NCI-H1105 (cell line): ENCODE results near the gene ERVH48-1.
"Not testable (repeated sequence)": the region's sequence is repeated elsewhere in the genome, so short reads cannot be mapped to it uniquely, and the experiment has no call there.

ENCODE experiments used
- DNase-seq: peaks from one replicate; lab custom pipeline; 2025; lab: John Stamatoyannopoulos, UW

Gene ERVH48-1

DNA sequence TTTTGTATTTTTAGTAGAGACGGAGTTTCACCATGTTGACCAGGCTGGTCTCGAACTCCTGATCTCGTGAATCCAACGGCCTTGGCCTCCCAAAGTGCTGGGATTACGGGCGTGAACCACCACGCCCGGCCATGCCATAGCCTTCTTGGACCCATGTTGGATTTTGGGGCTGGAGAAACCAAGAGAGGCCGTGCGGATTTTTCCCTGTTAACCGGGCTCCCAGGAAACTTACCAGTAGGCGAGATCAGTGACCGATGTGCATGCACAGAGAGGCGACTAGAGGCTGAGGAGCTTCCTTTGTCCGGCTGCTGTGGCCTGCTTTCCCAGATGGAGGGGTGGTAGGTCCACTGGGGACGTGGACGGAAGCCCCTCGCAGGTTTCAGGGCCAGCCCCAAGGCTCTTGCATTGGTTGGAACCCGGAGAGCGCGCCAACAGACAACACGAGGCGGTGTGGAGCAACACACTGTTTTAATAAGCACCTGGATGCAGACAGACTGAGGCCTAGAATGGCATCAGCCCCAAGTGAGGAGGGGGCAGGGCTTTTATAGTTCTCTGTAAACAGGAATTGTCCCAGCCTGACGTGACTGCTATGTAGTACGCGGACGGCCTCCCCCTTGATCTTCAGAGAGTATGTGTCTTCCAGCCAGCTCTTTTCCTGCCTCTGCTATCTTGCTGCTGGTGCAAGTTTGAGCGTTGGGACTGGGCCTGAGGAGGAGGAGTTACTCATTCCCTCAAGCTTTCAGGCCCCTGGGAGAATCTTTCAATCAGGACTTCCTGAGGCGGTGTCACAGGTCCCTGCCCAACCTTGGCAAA lies at the start of gene ERVH48-1:
Gene ERVH48-1, minus strand, starts transcription at position 517 of the 813 bp plus-strand sequence. CDS start 6,624 bp downstream, outside the sequence.
- no peak for DNase-seq

DNA sequence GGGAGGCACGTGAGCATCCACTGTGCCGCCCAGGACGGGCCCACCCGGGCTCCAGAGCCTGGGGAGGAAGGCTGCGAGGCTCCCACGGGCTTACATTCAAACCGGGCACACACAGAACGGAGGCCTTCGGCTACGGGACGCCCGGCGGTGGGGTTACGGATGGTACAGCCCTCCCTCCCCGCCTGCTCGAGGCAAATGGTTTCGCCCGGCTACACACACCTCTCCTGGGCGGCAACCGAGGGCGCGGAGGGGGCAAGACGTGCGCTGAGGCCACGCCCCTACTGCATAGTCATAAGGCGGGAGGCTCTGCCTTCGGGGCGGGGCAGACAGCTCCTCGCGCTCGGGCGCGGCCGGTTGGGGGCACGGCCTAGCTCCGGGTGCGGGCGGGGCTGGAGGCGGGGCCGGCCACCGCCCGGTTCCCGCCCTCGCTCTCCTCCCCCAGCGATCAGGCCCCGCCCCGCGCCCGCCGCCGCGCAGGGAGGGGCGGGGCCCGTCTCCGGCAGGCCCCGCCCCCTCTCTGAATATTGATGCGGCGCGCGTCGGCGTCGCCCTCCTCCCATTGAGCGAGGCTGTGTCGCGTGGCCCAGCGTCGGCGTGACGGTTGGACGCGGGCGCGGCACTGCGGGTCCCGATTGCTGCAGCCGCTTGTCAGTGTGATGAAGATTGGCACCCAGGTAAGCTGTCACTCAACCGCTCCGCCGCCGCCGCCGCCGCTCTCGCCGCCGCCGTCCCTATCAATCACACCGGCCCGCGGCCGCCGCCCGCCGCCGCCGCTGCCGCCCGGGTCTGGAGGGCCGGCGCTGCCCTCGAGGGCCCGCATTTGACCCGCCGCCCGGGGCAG lies 48.8 kb upstream of the ERVH48-1 start, which contains the start of gene PKNOX1:
Gene PKNOX1, plus strand, starts transcription at position 572 of the 841 bp plus-strand sequence. CDS start 29,820 bp downstream, outside the sequence.
- DNase-seq: peak; percentile 99

DNA sequence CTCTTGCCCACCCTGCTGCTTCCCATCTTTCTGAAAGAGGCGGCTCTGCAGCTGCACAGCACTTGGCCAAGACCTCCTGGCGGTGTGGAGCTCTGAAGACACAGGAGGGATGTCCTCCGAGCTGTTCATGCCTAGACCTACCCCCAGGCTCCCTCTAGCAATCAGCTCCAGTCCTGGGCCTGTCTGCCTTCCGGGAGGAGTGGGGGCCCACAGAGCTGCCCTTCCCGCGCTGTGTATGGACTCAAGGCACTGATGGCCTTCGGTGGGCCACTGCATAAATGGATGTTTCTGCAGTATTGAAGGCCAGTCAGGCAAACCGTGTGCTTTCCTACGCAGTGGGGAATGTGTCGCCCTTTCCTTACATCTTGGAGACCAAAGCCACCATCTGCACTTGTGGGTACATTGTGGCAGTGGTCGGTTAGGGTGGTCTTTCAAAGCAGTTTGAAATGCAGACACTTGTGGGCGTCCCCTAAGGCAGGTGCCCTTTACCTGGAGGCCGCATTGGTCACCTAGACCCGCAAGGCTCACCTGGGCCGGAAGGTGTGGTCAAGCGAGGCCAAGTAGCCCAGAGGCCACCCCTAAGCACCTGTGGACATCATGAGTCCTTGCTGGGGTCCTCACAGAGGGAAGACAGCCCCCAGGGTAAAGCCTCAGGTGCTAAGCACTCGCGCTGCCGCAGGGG lies 48.0 kb upstream of the ERVH48-1 start:
- no peak for DNase-seq

DNA sequence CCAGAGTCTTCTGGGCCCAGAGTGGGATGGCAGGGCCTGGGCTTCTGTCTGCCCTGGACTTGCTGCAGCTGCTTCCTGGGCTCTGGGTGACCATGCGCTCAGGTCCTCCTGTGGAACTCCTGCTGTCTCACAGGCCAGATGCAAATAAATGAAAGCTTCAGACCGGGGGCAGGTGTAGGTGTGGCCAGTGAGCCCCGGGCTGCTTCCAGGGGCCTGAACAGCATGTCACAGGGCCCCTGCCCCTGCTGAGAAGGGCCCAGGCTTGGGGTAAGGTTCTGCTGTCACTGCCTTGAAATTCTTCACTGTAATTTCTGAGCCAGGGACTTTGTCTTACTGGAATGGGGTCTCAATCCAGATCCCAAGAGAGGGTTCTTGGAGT lies 46.5 kb upstream of the ERVH48-1 start:
- DNase-seq: no peak

DNA sequence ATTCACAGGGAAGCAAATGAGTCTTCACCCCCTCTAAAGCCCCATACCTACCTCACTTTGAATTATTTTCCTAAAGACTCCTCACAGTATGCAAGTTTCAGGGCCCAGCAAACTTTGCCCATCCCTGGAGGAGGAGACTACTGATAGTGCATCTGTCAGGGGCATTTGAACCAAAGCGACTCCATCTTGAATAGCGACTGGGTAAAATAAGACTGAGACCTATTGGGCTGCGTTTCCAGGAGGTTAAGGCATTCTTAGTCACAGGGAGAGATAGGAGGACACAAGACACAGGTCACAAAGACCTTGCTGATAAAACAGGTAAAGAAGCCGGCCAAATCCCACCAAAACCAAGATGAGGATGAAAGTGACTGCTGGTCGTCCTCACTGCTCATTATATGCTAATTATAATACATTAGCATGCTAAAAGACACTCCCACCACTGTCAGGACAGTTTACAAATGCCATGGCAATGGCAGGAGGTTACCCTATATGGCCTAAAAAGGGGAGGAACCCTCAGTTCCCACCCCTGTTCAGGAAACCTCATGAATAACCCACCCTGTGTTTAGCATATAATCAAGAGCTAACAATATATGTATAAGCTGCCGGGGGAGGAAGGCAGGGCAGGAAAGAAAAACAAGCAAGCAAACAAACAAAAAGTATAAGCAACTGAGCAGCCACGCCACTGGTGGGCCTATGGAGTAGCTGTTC lies 45.7 kb upstream of the ERVH48-1 start:
- no peak for DNase-seq

DNA sequence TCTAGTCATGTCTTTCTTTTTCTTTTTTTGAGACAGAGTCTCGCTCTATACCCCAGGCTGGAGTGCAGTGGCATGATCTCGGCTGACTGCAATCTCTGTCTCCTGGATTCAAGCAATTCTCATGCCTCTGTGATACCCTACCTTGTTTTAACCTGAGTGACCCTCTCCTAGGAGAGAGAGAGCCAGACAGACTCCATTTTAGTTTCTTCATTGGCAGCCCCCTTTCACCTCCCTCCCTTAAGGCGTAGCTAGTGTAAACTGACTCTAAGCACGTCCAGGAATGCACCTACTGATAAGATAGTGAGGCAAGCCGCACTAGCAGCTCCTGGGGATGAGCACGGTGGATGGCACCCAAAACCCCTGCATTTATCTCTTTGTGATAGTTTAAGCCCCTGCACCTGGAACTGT lies 43.8 kb upstream of the ERVH48-1 start:
- DNase-seq: no peak

DNA sequence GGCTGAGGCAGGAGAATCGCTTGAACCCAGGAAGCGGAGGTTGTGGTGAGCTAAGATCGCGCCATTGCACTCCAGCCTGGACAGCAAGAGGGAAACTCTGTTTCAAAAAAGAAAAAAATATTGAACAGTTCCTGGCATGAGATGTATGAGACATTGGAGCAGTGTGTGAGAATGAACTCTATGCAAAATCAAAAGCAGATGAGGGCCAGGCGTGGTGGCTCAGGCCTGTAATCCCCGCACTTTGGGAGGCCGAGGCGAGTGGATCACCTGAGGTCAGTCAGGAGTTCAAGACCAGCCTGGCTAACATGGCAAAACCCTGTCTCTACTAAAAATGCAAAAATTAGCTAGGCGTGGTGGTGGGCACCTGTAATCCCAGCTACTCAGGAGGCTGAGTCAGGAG lies 42.2 kb upstream of the ERVH48-1 start:
- not testable (repeated sequence) for DNase-seq

DNA sequence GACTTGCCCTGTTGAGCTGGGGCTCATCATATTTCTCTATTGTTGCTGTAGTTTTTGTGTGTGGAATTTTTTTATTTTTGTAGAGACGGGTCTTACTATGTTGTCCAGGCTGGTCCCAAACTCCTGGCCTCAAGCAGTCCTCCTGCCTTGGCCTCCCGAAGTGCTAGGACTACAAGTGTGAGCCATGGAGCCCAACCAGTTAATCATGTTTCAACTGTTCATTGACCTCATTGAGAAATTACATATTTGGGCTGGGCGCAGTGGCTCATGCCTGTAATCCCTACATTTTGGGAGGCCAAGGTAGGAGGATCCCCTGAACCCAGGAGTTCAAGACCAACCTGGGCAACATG lies 39.8 kb upstream of the ERVH48-1 start:
- DNase-seq: no peak

DNA sequence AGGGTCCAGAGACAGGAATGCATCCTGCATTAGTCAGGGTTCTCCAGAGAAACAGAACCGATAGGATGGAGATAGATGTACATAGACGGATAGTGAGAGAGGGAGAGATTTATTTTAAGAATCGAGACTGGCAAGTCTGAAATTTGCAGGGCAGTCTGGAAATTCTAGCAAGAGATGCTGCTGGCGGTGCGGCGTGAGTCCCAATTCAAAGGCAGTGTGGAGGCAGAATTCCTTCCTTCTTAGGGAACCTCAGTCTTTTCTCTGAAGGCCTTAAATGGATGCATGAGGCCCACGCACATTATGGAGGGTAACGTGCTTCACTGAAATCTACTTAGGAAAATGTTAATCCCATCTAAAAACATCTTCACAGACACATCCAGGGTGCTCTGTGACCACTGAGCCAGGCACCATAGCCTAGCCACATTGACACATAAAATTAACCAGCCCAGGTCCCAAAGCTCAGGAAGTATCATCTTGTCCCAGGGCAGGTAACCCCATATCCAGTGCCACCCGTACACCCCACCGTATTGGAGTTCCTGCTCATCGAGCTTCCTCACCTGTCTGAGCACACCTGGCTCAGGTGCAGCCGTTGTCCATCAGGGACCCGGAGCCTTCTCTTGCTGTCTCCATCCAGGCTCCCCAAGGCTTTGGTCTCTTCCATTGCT lies 39.2 kb upstream of the ERVH48-1 start:
- no peak for DNase-seq

DNA sequence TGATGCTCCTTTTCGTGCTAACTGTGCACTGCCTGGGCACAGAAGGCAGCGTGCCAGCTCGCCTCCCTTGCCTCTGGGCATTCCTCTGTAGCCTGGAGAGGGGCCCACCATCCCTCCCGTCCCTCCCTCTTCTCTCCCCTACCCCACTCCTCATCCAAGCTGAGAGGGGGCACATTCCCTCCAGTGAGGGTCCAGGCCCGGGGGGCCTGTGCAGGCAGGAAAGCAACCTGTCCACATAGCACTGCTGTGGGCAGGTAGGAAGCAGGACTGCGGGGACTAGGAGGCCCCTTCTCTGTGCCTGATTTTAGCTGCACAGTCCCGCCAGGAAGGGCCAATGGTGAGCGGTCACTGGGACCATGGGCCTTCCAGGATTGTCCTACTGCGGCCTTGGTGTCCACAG lies 38.7 kb upstream of the ERVH48-1 start:
- DNase-seq: no peak

DNA sequence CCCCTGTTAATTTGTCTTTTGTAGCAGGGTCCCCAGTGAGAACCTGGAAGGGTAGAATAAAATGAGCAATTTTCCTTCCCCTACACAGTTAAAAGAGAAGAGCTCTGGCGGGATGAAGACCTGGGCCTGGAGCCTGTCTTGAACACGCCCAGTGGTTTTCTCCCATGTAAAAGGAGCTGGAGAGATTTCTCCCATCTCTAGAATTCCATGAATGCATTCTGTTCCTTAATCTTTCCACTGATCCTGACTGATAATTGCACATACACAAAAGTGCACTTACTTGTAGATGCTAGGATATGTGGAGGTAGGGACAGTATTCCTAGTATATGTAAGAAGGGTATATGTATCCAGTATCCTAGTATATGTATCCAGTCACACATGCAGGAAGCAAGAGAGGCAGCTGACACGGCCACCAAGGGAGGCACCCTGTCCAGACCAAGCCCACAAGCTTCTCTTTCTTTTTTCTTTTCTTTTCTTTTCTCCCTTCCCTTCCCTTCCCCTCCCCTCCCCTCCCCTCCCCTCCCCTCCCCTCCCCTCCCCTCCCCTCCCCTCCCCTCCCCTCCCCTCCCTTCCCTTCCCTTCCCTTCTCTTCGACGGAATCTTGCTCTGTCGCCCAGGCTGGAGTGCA lies 37.1 kb upstream of the ERVH48-1 start:
- DNase-seq: no peak

DNA sequence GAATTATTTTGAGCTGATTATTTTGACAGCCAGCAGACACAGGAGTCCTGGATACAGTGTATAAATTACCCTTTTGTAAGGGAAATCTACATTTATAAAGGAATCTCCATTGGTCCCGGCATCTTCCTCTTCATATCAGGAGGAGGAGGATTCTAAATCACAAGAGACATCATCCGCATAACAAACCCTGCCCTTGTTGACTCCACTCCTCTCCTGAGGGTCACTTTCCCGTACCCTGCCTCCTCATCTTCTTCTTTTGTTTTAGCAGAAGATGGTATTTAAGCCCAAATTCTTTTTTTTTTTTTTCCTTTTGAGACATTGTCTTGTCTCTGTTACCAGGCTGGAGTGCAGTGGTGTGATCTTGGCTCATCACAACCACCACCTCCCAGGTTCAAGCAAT lies 34.3 kb upstream of the ERVH48-1 start:
- no peak for DNase-seq

DNA sequence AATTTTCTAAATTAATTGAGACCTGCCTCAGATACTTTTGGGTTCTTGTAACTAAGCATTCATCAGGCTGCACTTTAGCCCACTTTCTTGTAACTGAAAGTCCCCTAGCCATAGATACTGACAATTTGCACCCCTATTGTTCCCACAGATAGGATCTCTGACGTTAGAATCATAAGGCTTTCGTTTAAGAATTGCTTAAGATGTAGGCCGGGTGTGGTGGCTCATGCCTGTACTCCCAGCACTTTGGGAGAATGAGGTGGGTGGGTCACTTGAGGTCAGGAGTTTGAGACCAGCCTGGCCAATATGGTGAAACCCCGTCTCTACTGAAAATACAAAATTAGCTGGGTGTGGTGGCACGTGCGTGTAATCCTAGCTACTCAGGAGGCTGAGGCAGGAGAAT lies 32.7 kb upstream of the ERVH48-1 start:
- not testable (repeated sequence) for DNase-seq

DNA sequence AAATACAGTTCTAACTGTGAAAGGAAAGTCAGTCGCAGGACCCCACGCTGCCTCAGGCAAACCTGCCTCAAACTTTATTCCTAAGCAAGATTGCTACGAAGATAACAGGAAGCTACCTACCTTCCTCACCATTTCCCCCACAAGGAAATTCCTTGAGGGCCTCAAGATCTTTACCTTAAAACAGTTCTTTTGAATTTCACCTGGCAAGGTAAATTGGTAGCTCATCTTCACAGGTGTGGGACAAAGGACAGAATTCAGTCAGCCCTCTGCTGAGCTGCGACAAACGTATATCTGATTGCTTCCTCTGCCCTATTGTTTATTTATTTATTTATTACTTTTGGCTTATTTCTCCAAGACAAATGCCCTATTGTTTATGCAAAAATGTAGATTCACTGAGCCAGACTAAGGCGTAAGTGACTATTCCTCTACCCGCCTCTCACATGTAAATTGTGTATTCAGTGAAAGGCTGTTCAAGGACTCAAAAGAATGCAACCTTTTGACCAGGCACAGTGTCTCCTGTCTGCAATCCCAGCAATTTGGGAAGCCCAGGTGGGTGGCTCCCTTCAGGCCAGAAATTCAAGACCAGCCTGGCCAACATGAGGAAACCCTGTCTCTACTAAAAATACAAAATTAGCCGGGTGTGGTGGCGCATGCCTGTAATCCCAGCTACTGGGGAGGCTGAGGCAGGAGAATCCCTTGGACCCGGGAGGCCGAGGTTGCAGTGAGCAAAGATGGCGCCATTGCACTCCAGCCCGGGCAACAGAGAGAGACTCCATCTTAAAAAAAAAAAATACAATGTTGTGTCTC lies 31.6 kb upstream of the ERVH48-1 start:
- no peak for DNase-seq

DNA sequence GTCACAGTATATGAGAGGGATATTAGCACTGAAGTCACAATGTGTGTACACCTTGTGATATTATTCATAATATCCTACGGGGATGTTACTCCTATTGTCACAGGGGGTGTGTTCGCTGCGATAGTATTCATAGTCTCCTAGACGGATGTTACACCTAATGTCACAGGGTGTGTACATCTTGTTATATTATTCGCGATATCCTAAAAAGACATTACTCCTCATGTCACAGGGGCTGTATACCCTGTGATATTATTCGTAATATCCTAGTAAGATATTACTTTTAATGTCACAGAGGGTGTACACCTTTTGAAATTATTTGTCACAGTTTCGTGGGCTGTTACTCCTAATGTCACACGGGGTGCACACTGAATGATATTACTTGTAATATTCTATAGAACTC lies 25.8 kb upstream of the ERVH48-1 start:
- DNase-seq: not testable (repeated sequence)

DNA sequence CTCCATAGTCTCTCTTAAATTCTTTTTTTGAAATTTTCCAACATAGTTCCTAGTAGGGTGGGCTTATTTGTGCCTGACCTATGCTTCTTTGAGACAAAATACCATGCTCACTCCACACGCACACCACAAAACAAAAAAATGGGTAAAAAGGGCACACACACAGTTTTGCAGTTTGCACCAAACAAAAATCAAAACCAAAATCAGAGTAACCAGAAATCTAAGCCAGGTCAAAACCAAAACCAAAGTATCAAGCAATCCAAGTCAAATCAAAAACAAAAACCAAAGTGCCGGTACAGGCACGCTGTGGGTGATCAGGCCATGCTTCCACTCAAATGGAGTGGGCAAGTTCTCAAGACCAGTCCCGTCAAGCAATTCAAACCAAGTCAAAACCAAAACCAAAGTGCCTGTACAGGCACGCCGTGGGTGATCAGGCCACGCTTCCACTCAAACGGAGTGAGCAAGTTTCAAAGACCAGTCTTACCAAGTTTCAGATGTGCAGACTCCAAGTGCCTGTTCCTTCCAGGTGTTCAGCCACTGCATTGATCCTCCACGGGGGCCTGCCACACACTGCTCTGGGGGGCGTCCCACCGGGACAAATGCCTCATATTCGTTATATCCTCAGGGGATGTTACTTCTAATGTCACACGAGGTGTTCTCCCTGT lies 23.8 kb upstream of the ERVH48-1 start:
- not testable (repeated sequence) for DNase-seq

DNA sequence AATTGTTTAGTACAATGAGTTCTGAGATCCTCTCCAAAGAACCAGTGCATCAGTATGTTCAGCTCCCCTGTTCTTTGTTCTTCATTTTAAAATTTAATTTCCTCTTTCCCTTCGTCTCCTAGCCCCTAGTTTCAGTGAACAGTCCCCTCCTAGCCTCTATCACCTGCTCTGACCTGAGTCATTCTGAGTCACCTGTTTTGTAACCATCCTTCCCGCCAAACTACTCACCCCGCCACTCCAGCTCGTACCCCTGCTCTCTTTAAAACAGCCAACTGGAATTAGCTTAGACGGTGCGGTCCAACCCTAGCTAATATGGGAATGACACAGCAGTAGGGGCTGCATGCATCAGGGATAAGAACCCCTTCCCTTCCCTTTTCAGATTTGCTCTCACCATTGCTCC lies 16.8 kb upstream of the ERVH48-1 start:
- no peak for DNase-seq

DNA sequence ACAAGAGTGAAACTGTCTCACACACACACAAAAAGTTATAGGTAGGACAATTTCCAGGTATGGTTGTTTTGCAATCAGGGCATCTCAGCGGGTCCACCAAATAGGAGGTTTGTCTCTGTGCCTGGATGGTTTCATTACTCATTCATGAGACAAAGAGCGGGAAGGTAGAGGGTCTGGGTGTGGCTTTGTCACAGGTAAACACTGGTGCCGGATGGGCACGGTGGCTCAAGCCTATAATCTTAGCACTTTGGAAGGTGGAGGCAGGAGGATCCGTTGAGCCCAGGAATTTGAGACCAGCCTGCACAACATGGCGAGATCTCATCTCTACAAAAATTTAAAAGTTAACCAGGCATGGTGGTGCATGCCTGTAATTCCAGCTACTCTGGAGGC lies 16.3 kb upstream of the ERVH48-1 start:
- DNase-seq: no peak

DNA sequence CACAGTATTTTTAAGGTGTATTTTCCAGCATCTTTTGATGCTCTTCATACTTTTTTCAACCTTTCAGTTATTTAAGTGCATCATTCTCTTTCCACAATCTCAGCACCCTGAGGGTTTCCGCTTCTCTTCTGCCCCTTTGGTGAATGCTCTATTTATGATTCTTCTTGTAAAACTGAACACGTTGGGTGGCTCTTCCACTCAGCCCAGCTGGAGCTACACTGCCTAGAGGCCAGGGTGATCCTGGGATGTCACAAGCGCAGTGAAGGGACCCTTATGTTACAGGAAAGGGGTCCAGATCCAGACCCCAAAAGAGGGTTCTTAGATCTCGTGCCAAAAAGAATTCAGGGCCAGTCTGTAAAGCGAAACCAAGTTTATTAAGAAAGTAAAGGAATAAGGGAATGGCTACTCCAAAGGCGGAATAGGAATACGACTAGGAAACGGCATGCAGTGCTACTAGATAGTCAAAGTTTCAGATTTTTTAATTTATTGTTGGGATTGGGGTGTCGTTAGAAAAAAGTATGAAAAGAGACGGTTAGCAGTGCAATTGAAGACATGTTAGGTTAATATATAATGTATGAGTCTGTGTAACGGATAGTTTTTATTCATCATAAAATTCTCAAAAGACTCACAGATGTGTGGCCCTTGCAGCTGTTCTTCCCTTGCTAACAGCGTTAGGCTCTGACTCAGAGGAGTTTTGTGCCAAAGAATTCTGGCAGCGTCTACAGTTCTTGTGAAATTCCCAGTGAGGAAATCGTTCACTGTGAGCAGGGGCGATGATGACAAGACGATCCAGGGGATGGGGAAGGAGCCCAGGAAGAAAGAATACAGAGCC lies 14.4 kb upstream of the ERVH48-1 start:
- no peak for DNase-seq
